Left forelimb (tissue), 1 donor: ENCODE measurements around the gene FOXN3.

ENCODE experiments used
- DNase-seq: peaks from one replicate; pipeline ENCODE4 v3.0.0-alpha.2; 2018; ENCODE audit warnings: low spot score

FOXN3 gene

DNA sequence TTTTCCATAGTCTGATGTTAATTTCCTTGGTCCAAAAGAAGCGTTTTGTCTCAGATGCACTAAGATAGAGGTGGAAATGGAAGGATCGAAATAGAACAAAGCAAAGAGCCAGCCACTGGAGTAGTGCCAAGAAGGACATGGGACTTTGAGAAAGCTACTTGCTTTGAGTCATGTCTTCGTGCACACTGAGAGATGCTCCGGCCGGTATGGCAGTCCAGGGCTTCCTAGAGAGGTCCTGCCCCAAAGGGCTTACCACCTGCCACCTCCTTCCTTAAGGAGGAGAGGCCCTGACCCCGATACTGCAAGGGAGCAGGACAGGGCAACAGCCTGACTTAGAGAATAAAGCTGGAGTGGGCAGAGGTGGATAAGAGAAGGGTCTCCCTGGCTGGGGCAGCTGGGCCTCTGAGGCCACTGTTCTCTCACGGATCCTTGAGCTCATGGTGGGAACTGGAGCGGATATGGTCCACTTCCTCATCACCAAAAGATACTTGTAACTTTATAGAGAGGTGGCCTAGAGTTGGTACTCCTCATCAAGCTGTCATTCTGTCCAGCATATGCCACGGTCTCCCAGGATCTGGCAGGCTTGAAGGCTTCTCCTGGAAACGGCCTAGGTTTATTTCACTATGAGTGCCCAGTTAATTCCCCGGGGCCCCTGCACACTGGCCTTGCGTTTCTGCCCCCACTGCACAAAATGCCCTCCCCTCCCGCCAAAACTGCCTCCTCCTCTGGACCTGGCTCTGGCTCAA lies 57.4 kb downstream of the FOXN3 start:
- DNase-seq = no peak

DNA sequence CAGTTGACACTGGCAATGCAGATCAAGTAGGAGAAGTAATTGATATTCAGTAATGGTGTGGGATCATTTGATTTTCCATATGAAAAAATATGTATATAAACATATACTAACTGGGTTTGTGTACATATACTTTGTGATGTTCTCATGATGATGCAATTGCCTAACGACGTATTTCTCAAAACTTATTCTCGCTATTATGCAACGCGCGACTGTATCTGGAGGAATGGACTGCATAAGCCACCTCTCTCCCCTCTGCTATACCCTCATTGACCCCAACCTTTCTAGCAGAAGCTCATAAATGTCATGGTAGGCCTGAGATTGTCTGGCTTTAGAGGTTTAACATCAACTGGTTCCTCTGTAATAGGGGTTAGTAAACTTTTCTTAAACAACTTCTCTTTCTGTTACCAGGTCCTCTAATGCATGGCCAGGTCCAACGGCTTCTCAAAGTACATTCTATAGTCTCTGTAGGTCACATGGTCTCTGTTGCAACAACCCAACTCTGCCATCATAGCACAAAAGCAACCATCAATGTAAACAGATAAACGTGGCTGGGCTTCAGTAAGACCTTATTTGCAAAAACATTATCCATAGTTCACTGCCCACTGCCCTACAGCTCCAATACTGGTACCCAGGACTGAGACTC lies 59.3 kb downstream of the FOXN3 start:
- DNase-seq = no peak

DNA sequence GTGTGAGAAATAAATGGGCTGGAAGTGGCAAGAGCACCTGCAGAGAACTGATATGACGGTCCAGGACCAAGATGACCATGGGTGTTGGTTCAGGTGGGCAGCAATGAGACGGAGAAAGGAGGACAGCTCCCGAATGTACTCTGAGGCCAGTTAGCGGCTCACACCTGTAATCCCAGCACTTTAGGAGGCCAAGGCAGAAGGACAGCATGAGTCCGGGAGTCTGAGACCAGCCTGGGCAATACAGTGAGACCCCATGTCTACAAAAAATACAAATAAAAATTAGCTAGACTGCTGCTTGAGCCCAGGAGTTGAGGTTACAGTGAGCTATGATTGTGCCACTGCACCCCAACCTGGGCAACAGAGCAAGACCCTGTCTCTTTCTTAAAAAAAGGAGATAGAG lies 60.1 kb downstream of the FOXN3 start:
- DNase-seq = no peak

DNA sequence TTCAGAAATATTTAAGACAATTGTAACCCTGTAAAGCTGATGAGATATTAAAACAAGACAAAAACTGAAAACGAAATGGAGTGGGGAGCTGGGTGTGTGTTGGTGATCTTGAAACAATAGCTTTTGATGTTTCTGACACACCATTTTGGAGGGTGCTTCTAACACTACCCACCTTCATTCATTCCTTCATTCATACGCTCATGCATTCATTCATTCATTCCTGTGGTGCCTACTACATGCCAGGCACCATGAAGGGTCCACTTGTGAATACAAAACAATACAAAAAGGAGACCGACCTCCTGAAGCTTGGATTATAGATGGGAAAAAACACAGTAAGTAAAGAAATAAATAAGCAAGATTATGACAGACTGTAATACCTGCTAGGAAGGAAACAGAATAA lies 60.5 kb downstream of the FOXN3 start:
- DNase-seq = no peak

DNA sequence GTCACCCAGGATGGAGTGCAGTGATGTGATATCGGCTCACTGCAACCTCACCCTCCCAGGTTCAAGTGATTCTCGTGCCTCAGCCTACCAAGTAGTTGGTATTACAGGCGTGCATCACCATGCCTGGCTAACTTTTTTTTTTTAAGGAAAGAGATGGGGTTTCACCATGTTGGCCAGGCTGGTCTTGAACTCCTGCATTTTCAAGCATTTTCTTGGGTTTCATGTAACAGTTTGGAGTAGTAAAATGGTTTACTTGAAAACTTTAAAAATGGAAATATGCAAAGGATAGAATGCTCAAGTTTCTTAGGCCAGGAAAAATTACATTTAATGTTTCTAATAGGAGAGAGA lies 63.3 kb downstream of the FOXN3 start:
- no peak for DNase-seq

DNA sequence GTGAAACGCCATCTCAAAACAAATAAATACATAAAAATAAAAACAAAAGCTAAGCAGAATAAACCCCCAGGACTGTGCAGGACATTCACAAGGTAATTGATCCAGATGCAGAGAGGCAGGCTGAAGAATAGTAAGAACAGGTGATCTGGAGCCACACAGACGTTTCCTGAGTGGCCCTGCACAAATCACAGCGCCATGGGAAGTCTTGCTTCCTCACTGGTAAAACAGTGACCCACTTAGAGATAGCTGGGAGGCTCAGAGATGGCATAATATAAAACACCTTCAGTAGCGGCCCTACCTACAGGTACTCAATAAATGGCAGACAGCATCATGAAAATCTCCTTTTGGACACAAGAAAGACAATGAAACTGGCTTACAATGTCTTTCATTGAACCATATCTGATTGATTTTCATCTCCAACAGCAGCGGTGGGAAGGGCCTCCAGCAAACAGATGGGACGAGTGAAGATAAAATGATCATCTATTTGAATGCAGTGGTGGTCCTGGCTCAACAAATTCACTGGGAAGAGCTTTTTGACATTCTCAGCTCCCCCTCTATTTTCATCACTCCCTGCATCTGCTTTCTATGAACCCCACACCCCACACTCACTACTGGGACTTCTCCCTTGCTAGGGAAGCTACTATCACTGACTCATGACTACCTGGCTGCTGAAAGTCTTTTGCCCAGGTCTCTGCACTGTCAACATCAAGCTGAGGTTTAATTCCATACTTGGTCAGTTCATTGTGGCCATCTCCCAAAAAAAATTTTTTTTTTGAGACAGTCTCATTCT lies 63.9 kb downstream of the FOXN3 start:
- DNase-seq = no peak

DNA sequence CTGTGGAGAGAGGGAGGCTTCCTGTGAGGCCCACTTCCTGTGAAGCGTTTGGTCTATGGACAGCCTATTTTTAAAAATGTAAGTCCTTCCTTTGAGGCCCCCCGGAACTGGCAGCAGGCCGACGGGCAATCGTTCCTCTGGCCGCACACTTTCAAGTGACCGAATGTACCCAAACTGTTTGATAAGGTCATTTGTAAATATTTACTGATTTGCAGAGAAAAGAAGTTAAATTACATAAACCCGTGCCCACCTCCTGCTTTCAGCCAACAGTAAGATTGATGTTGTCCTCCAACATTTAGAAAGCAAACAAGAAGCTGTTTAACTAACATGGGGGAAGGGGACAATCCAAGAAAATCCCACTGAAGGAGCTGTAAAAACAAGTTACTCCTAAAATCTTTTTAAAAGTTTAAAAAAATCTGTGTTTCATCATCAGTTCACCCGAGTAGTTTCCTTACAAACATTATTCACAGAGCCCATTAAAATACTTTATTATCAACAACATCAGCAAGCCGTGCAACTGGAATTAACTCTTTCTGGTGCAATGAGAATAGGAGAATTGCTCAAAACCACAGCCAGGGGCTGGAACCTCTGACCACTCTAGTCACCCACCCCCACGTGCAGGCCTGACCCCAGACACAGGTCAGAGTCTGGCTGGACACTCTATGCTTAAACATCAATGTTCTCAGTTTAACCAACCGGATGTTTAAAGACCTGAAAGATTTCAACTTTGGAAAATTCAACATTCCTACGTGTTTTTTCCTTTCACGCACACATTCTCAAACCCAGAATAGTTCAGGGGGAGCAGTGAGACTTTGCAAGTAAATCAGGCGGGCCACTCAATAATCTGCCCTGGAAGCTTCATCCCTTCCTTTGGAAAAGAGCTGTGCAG lies 65.3 kb downstream of the FOXN3 start:
- peak; percentile 77 for DNase-seq

DNA sequence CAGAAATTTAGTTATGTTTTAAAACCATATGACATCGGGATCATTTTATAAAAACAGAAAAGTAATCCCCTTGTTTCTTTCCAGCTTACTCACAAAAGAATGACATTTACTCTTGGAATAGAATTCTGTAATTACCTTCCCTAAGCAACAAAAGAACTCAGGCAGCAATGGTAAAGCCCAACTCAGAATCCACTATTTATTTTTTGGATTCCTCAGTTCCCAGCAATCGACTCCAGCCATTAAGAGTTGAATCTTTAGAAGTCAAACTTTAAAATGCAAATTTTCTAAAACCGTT lies 65.9 kb downstream of the FOXN3 start:
- DNase-seq = no peak

DNA sequence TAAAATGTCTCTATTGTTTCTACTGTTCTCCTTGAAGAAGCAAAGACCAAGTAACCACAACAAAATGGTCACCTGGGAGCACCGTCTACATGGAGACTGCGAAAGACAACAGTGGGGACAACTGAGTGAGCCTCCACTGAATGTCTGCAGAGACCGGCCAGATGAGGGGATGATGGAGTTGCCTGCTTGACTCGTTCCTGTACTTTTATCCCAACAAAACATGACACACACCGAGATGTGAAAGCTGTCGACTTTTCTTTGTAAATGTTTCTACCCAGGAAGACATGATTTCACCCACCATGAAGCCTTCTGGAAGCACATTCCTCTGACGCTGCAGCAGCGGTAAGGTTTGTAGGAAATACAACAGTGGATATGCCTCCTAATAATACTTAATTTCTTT lies 66.9 kb downstream of the FOXN3 start:
- DNase-seq = no peak

DNA sequence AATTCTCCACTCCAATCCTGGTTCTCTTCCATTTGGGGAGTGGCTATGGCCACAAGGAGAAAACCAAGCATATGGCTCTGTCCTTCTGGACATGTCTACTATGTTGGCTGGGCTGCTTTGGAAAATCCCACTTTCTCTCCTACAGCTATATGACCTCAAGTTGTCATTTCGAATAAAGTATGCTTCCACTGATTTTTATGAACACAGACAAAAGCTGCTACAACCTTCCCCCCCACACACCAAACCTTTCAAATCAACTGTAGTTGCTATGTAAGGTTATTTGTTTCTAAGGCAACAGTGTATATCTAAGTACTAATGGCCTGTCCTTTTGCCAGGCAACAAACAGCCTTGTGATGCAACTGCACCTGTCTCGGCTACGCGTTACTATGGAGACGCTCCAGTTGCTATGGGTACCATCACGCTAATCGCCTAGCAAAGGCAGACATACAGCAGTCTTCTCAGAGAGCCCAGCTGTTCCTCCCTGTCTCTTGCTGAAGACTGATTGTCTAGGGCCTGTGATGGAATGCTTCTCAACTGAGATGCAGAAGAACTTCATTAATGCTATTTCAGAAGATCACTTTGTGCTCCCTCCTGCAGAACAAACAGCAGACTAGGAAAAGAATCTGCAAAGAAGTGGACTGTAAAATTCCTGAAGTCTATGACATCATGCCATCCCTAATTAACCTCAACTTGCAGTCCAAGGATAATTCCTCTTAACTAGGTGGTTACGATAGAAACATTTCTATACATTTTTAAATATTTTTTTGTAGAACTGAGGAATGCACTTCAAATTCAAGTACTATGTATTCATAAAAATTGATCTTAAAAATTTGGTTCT lies 67.6 kb downstream of the FOXN3 start:
- peak; percentile 76 for DNase-seq

DNA sequence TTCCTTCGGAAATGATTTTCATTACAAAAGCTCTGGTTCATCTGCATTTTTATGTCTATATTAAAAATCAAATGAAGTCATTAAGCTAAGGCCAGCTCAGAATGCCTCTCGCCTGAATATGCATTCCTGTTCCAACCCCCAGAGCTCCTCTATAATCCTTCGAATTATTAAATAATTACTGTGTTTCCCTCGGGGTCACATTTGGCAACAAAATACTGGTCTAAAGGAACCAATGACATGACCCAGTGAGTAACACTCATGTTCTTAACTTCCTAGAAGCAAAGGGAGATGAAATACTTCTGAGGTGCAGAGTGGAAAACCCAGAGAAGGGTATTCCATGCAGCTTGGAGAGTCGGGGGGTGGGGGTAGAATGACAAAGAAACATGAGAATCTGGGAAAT lies 68.3 kb downstream of the FOXN3 start:
- DNase-seq = no peak

DNA sequence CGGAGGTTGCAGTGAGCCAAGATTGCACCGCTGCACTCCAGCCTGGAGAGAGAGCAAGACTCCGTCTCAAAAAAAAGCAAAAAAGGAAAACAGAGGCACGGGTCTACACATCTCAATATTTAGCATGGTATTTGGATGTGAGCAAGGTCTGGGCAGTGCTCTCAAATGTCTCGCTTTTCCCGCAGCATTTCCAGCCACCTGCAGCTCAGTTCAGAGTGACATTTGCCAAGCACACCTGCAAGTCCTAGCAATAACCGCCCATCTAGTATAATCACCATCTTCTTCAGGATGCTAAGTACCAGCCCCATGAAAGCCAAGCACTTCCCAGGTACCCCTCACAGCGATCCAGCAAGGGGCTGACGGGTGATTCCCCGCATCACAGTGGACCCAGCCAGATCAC lies 69.1 kb downstream of the FOXN3 start:
- no peak for DNase-seq

DNA sequence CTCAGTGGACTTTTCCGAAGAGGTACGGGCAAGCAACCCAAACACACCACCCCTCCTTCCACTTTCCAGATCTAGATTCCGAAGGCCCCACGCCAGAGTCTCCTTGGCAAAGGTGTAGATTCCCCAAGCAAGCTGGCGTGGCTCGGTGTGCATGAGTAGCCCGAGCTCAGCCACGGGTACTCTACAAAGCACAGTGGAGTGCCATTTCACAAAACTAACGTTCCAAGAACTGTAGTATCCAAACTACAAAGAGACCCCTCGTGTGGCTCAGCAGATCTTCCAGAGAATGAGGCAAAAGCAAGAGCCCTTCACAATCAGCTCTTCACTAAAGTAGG lies 72.1 kb downstream of the FOXN3 start:
- DNase-seq = no peak

DNA sequence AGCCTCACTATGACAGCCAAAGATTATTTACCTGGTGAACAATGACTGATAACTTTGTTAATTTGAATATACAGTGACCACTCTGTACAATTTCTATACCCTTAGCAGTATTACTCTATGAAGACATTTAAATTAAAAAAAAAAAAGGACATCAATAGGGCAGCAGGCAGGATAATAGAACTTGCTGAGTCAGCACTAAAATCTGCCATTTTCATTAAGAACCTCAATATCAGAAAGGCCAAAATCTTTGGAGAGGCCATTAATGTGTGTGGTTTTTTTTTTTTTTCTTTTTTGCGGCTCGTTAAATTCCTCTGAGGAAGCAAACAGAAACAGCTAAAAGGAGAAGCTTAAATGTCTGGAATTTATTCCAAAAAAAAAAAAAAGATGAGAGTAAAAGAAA lies 73.7 kb downstream of the FOXN3 start:
- no peak for DNase-seq

DNA sequence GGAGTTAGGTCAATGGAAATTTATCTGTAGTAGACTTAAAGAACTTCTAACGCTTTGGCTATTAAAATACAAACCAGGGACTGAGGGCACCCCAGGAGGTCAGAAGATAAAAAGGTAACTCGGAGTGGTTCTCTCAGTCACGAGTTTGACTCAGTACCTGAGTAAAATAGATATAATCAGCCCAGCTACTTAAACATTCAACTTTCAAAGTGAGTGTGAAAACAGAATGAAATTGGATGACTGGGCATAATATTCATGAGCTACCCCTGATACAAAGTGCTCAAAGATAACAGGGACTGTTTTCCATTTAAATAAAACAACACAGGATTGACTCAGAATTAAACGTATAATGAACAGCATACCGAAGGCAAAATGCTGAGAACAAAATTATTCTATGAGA lies 75.0 kb downstream of the FOXN3 start:
- no peak for DNase-seq

DNA sequence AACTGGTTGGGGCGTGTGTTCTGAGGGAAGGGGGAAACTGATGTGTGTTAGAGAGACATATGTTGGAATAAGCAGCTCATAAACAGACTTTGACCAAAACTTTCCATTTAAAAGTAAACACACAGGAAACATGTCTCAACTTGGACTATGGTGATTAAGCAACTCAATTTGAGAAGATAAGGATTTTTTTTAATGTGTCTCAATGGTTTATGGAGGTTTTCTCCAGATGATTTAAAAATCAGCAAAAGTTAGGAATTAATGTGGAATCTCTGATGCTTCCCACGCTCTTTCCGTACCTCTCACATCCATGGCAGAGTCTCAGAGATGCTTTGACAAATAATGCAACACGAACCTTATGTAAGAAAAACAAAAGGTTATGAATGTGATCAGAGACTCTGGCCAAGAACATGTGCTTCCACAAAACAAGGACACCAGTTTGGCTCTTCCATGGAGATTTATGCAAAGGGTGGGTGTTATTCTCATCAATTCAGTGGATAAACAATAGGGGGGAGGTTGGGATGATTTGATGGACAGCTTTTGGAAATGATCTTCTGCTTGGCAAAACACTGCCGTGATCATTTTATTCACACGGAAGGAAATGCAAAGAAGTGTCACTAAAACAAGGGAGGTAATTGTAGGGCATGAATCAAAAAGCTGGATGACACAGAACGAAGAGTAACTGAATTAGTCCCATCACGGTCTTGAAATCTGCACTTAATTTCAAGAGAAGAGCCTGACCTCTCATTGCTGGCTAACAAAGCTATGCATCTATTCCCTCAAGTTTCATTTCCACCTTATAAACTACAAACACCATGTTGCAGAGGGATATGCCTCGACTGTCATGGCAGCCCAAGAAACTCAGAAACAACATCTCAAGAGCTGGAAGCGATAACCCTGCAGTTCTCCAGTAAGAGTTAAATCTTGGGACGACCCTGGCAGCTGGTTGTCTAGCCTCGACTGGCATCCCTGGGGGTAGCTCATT lies 76.5 kb downstream of the FOXN3 start:
- DNase-seq = no peak

DNA sequence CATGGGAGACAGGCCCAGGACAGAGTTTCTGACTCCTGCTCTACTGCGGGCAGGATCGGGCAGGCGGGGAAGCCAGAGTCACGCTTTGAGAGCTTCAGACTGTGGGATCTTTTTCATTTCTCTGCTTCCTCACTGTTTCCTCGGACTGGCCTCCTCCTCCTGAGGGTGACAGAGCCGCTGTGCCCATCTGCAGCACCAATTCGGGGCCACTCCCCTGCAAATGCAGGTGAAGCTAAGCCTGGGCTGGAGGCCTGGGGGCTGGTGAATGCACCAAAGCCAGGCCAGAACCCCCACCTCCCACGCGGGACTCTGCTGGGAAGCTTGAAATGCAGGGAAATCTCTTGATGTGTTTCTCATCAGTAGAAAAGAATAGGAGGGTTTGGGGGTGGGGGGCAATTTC lies 77.5 kb downstream of the FOXN3 start:
- DNase-seq = no peak

DNA sequence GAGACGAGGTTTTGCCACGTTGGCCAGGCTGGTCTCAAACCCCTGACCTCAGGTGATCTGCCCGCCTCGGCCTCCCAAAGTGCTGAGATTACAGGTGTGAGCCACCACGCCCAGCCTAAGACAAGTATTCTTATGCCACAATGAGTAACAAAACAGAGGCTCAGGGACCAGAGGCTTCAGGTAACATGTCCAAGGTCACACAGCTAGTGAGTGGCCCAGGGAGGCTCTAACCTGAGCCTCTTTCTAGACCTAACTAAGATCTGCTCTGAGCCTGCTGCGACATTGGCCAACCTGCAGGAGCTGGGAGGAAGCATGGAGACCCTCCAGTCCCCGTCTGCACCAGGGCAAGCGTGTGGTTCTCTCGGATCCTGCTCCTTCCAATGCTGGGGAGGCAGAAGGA lies 77.9 kb downstream of the FOXN3 start:
- DNase-seq = no peak

DNA sequence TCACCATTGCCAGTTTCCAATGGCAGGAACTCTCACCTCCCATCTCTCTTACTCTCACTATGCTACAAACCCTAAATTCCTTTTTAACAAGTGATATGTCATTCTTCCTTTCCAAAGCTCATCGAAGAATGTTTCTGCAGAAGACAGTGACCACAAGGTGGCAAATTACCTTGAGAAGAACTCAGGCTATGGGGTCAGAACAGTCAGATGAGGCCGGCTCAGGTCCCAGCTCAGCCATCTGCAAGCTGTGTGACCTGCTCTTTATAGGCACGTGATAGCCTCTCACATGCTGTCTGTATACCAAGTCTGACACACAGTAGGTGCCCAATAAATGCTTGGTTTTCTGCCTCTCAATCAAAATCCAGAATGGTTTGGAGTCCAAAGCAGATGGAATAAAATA lies 80.7 kb downstream of the FOXN3 start:
- no peak for DNase-seq

DNA sequence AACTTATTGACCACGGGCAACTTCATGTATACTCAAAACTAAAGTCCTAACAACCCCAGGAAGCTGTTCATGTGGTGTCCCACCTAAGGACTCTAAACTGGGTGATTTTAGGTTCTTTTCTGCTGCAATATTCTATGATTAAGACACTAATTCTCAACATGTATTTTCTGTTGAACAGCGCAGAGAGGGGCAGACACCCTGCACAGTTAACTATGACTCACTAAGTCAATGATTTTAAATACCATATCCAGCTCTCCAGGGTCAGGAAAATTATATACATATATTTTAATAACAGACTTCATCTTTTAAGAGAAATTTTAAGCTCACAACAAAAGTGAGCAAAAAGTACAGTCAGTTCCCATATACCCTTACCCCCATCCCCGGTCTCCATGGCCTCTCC lies 85.0 kb downstream of the FOXN3 start:
- no peak for DNase-seq

DNA sequence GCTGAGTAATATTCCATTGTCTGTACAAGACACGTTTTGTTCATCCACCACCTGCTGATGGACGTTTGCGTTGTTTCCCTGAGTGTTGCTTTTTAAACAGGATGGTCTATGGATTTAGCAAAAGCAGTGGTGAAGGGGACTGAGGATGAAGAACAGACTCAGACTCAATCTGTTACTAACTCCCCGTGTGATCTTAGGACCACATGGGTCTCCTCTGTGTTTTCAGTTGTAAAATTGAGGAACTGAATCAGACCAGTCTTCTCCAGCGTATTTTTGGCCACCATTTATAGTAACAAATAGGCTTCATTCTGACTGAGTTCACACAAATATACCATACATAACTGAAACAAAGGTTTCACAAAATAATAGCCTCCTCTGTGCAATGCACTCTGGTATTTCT lies 85.6 kb downstream of the FOXN3 start:
- DNase-seq = no peak
